ENCODE results near the gene ANTXR2. TPM values are rescaled to one million over a fixed set of nuclear protein-coding genes. Genes with fewer than 3 reads are reported as not detected.

Gene ANTXR2
- total and polyA plus RNA-seq, 2 of the 8 experiments (the other 6 are each of a cell fraction or from before 2014, with no cell fraction given) = 1.1 to 7.5 TPM

DNA sequence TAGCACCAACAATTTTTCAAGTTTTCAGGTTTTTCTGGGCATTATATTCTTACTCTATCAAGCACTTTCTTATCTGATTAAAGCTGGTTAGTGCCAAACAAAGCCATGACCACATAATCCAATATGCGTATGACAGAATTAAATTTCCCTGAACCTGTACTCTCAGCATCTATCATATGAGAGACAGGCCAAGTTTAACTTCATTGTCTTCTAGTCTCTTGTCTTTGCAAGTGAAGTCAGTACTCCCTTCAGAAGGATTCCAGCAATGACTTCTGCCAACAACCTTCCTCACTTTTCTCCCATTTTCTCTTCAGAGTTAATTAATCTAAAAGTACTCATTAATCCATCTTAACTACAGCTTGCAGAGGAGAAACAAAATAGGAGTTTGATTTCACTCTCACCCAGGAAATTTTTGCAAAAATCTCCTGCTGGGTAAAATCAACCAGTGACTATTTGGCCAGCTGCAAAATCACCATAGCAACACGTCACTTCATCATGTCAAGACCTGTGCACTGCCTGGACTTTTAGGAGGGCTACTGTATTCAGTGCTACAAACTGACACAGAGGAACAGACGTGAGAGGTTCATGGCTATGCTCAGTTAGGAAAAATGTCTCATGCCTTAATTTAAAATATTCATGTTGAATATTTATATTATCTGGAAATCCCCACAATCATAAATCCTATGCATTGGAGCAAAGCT is 208.4 kb downstream of the ANTXR2 start (continued):
- TF ChIP-seq, protein P1, sequence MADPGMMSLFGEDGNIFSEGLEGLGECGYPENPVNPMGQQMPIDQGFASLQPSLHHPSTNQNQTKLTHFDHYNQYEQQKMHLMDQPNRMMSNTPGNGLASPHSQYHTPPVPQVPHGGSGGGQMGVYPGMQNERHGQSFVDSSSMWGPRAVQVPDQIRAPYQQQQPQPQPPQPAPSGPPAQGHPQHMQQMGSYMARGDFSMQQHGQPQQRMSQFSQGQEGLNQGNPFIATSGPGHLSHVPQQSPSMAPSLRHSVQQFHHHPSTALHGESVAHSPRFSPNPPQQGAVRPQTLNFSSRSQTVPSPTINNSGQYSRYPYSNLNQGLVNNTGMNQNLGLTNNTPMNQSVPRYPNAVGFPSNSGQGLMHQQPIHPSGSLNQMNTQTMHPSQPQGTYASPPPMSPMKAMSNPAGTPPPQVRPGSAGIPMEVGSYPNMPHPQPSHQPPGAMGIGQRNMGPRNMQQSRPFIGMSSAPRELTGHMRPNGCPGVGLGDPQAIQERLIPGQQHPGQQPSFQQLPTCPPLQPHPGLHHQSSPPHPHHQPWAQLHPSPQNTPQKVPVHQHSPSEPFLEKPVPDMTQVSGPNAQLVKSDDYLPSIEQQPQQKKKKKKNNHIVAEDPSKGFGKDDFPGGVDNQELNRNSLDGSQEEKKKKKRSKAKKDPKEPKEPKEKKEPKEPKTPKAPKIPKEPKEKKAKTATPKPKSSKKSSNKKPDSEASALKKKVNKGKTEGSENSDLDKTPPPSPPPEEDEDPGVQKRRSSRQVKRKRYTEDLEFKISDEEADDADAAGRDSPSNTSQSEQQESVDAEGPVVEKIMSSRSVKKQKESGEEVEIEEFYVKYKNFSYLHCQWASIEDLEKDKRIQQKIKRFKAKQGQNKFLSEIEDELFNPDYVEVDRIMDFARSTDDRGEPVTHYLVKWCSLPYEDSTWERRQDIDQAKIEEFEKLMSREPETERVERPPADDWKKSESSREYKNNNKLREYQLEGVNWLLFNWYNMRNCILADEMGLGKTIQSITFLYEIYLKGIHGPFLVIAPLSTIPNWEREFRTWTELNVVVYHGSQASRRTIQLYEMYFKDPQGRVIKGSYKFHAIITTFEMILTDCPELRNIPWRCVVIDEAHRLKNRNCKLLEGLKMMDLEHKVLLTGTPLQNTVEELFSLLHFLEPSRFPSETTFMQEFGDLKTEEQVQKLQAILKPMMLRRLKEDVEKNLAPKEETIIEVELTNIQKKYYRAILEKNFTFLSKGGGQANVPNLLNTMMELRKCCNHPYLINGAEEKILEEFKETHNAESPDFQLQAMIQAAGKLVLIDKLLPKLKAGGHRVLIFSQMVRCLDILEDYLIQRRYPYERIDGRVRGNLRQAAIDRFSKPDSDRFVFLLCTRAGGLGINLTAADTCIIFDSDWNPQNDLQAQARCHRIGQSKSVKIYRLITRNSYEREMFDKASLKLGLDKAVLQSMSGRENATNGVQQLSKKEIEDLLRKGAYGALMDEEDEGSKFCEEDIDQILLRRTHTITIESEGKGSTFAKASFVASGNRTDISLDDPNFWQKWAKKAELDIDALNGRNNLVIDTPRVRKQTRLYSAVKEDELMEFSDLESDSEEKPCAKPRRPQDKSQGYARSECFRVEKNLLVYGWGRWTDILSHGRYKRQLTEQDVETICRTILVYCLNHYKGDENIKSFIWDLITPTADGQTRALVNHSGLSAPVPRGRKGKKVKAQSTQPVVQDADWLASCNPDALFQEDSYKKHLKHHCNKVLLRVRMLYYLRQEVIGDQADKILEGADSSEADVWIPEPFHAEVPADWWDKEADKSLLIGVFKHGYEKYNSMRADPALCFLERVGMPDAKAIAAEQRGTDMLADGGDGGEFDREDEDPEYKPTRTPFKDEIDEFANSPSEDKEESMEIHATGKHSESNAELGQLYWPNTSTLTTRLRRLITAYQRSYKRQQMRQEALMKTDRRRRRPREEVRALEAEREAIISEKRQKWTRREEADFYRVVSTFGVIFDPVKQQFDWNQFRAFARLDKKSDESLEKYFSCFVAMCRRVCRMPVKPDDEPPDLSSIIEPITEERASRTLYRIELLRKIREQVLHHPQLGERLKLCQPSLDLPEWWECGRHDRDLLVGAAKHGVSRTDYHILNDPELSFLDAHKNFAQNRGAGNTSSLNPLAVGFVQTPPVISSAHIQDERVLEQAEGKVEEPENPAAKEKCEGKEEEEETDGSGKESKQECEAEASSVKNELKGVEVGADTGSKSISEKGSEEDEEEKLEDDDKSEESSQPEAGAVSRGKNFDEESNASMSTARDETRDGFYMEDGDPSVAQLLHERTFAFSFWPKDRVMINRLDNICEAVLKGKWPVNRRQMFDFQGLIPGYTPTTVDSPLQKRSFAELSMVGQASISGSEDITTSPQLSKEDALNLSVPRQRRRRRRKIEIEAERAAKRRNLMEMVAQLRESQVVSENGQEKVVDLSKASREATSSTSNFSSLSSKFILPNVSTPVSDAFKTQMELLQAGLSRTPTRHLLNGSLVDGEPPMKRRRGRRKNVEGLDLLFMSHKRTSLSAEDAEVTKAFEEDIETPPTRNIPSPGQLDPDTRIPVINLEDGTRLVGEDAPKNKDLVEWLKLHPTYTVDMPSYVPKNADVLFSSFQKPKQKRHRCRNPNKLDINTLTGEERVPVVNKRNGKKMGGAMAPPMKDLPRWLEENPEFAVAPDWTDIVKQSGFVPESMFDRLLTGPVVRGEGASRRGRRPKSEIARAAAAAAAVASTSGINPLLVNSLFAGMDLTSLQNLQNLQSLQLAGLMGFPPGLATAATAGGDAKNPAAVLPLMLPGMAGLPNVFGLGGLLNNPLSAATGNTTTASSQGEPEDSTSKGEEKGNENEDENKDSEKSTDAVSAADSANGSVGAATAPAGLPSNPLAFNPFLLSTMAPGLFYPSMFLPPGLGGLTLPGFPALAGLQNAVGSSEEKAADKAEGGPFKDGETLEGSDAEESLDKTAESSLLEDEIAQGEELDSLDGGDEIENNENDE (IDR thresholded peaks at IDR 0.05; ENCODE audit: insufficient replicate concordance, low read length) = no peak
- TF ChIP-seq NANOG (IDR thresholded peaks at IDR 0.05; ENCODE audit: insufficient read depth, low read depth, low read length, poor library complexity, severe bottlenecking) (no peak), JUND (IDR thresholded peaks at IDR 0.05; ENCODE audit: low read length) (no peak), YY1 (IDR thresholded peaks at IDR 0.05; ENCODE audit: low read depth, low read length) (no peak), TEAD4 (IDR thresholded peaks at IDR 0.05; ENCODE audit: low read depth, low read length) (no peak), HDAC6 (IDR thresholded peaks at IDR 0.05; ENCODE audit: low read depth, low read length) (no peak), POLR2A (IDR thresholded peaks at IDR 0.05; ENCODE audit: control extremely low read depth in 1 of 2, low read depth in 2 of 2, low read length in 2 of 2) (no peak), GTF2F1 (IDR thresholded peaks at IDR 0.05; ENCODE audit: borderline replicate concordance, low read depth, low read length) (no peak), SUZ12 (IDR thresholded peaks at IDR 0.05; ENCODE audit: low read length) (no peak)
- TF ChIP-seq, protein P2, sequence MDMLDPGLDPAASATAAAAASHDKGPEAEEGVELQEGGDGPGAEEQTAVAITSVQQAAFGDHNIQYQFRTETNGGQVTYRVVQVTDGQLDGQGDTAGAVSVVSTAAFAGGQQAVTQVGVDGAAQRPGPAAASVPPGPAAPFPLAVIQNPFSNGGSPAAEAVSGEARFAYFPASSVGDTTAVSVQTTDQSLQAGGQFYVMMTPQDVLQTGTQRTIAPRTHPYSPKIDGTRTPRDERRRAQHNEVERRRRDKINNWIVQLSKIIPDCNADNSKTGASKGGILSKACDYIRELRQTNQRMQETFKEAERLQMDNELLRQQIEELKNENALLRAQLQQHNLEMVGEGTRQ (IDR thresholded peaks at IDR 0.05; ENCODE audit: low read length) = no peak

Measured in H1 (cell line).